GM20431 (cell line): ENCODE results near the gene NSMCE4A.
"Not testable (repeated sequence)": the region's sequence is repeated elsewhere in the genome, so short reads cannot be mapped to it uniquely, and the experiment has no call there.

ENCODE experiments used
- in situ Hi-C: fragments of 300-500 bp; cut with MseI, MboI; formaldehyde crosslinking; loops from one replicate; pipeline ENCODE4 v1.15.0; 2020; ENCODE audit warnings: low sequenced_read_pairs; ENCODE audit not compliant: unreplicated experiment

Gene NSMCE4A

GRCh38 chr10:121974535-121975294 lies at the start of gene NSMCE4A:
Gene NSMCE4A (minus strand): TSS chr10:121975217. CDS start chr10:121975165, 52 bp downstream.
- in situ Hi-C loops: no loop called here

GRCh38 chr10:122023257-122023656 lies 48.2 kb upstream of the NSMCE4A start:
- in situ Hi-C loops: not testable (repeated sequence)

GRCh38 chr10:122022276-122022675 lies 47.3 kb upstream of the NSMCE4A start:
- in situ Hi-C loops: no loop called here

GRCh38 chr10:122021828-122022227 lies 46.8 kb upstream of the NSMCE4A start:
- in situ Hi-C loops: no loop called here

GRCh38 chr10:122021379-122021778 lies 46.4 kb upstream of the NSMCE4A start:
- in situ Hi-C loops: no loop called here

- in situ Hi-C loops: no loop called here
Observed at GRCh38 chr10:122020226-122020625, 45.2 kb upstream of the NSMCE4A start.

GRCh38 chr10:122019414-122019975 lies 44.5 kb upstream of the NSMCE4A start:
- in situ Hi-C loops: no loop called here

GRCh38 chr10:122018951-122019413 lies 44.0 kb upstream of the NSMCE4A start:
- in situ Hi-C loops: no loop called here

- in situ Hi-C loops: no loop called here
Observed at GRCh38 chr10:122018491-122018890, 43.5 kb upstream of the NSMCE4A start.

- in situ Hi-C loops: not testable (repeated sequence)
Observed at GRCh38 chr10:122017926-122018325, 42.9 kb upstream of the NSMCE4A start.

- in situ Hi-C loops: no loop called here
Observed at GRCh38 chr10:122014652-122015248, 39.7 kb upstream of the NSMCE4A start.

GRCh38 chr10:122013311-122013780 lies 38.3 kb upstream of the NSMCE4A start:
- in situ Hi-C loops: no loop called here

GRCh38 chr10:122012731-122013130 lies 37.7 kb upstream of the NSMCE4A start:
- in situ Hi-C loops: no loop called here

GRCh38 chr10:122010405-122011050 lies 35.5 kb upstream of the NSMCE4A start:
- in situ Hi-C loops: no loop called here

GRCh38 chr10:122007415-122007814 lies 32.4 kb upstream of the NSMCE4A start:
- in situ Hi-C loops: no loop called here

- in situ Hi-C loops: no loop called here
Observed at GRCh38 chr10:122001698-122002097, 26.7 kb upstream of the NSMCE4A start.

- in situ Hi-C loops: no loop called here
Observed at GRCh38 chr10:121999301-121999700, 24.3 kb upstream of the NSMCE4A start.

- in situ Hi-C loops: no loop called here
Observed at GRCh38 chr10:121998462-121998861, 23.4 kb upstream of the NSMCE4A start.

- in situ Hi-C loops: no loop called here
Observed at GRCh38 chr10:121994429-121994941, 19.5 kb upstream of the NSMCE4A start.

- in situ Hi-C loops: not testable (repeated sequence)
Observed at GRCh38 chr10:121991727-121992126, 16.7 kb upstream of the NSMCE4A start.
